GF-D8 (cell line): ENCODE results near the gene ZNF785.
"Not testable (repeated sequence)": the region's sequence is repeated elsewhere in the genome, so short reads cannot be mapped to it uniquely, and the experiment has no call there.

Source experiments
- DNase-seq: peaks from one replicate; lab custom pipeline; 2025; lab: John Stamatoyannopoulos, UW

ZNF785 gene

DNA sequence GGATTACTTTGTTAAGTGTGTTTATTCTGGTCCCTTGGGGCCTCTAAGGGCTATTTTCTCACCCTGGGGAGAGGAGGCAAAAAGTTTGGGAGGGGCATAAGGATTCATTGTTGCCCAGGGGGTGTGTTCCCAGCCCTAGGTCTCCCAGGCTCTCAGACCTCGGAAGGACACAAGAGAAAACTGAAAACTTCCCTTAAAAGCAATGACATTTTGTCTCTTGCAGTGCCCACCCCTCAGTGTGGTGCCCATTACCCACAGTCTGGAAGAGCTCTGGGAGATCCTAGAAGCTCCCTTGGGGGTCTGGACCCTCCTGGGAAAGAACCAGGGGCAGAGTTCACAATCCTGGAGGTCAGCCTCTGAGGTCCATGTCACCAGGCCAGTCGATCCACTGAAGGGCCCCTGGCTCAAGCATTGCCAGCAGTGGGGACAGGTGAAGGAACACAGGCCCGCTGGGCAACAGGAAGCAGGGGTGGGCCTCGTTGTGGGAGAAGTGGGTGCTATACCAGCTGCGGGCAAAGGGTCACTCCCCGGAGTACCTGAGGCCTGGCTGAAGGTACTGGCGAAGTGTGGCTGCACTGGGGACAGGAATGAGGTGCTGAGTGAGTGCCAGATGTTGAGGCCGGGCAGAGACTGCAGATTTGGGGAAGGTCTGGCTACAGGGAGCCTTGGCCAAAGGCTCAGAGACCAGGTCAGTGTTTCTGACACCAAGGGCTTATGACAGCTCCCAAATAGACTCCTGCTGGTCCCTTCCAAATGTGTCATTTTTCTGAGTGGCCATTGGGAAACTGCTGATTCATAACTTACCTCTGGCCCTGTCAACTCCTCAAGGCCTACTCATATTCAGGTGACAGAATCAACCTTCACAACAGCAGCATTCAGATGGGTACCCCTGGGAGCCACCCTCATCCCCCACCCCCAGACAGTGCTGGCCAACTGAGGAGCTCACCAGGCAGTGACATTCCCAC is 46.2 kb downstream of the ZNF785 start:
- DNase-seq, result no peak

- DNase-seq, result not testable (repeated sequence)
Measured at GRCh38 chr16:30536391-30537024, 49.0 kb downstream of the ZNF785 start.

DNA sequence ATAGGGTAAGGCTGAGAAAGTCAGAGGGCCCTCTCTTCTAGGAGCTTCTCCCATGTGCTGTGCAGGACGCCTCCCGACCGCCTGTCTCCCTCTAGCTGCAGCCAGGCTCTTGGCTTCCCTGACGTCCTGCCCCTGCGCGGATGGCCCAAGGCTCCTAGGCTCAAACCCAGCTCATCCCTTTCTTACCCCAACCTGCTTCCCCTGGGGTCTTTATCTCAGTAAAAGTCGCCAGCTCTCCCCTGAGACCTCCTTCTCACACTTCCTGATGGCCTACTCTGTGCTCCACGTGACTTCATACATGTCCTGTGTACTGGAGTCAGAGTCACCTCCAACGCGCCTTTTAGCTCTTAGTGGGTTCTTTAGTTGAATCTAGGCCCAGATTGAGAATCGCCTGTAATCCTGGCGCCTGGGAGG is 49.7 kb downstream of the ZNF785 start:
- peak; percentile 72 for DNase-seq

- DNase-seq, result no peak
Measured at GRCh38 chr16:30535106-30535776, 50.3 kb downstream of the ZNF785 start.

- DNase-seq, result peak; percentile 68
Measured at GRCh38 chr16:30534368-30535105, 51.0 kb downstream of the ZNF785 start, which contains the start of gene ZNF747. TSS of gene ZNF747 (minus strand) at chr16:30534858. CDS start at chr16:30534679, 179 bp downstream.

GRCh38 chr16:30533748-30534367 is 51.6 kb downstream of the ZNF785 start:
- no peak for DNase-seq

- no peak for DNase-seq
Measured at GRCh38 chr16:30533146-30533522, 52.4 kb downstream of the ZNF785 start.

DNA sequence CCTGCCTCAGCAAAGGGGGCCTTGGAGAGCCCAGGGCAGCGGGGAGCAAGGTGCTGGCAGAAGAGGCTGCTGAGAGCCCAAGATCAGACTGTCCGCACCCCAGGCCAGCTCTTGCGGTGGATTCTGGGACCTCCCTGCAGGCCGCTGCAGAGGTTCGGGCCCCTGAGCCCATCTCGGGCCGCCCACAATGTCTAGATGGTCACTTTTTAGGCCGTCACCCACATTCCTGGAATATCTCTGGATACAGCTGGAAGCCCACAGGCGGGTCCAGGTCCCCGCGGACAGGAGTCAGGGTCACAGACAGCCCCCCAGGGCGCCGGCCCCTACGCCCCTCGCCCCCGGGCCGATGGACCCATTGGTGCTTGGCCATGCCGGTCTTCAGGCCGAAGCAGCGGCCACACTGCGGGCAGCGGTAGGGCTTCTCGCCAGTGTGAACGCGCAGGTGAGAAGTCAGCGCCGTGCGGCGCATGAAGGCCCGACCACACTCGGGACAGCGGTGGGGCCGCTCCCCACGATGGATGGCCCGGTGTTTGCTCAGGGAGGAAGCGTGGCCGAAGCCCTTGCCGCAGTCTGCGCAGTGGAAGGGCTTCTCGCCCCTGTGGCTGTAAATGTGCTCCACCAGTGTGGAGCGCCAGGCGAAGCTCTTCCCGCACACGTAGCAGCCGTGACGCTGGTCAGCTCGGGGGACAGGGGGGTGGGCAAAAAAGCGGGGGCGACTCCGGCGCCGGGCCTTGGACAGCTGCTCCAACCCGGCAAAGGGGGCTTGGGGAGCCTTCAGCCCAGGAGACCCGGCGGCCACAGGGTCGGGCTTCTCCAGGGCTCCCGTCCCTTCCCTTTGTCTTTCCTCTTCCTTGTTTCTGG is 53.0 kb downstream of the ZNF785 start:
- DNase-seq, result no peak
